ENCODE data around the gene RAMP1.
A peak's percentile ranks its signal among the peaks of the same experiment; 100 is the strongest.

The RAMP1 gene

DNA sequence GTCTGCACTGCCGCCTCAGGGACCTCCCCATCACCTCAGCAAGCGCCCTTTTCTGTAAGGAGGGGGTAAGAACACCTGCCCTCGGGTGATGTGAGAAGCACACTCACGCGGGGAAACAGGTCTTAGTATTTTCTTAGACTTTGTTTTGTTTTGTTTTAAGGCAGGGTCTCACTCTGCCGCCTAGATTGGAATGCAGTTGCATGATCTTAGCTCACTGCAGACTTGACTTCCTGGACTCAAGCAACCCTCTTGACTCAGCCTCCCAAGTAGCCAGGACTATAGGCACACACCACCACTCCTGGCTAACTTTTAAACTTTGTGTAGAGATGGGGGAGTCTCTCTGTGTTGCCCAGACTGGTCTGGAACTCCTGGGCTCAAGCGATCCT, 37.1 kb downstream of the RAMP1 start:
- DNase-seq: no peak

DNA sequence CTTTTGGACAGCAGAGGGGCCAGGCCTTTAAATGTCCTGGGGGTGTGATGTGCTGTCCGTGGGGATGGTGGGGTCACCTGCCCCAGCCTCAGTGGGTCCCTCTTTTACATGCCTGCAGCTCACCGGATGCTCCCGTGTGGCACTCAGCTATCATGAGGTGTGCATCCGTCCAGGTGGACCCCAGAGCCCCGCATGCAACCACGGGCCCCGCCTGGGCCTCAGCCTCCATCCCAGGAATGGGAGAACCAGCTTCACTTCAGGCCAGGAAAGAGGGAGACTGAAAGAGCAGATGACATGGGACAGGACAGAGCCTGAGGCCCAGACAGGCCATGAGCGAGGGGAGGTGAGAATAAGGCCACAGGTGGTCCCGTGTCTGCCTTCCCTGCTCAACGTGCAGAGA, 37.5 kb downstream of the RAMP1 start:
- DNase-seq: no peak

DNA sequence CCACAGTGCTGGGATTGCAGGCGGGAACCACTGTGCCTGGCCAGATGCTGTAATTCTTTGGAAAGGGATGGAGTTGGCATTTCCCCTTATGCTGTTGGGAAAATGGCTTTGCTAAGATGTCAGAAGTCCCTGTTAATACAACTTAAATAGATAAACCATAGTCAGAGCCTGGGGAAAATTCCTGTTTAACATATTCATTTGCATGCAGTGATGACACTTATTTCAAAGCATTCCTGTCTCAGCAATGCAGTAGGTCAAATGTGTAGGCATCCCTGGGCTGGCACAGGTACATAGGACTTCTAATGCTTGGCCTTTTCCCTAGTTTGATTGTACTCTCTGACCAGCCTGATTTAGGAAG, 38.6 kb downstream of the RAMP1 start:
- no peak for DNase-seq

DNA sequence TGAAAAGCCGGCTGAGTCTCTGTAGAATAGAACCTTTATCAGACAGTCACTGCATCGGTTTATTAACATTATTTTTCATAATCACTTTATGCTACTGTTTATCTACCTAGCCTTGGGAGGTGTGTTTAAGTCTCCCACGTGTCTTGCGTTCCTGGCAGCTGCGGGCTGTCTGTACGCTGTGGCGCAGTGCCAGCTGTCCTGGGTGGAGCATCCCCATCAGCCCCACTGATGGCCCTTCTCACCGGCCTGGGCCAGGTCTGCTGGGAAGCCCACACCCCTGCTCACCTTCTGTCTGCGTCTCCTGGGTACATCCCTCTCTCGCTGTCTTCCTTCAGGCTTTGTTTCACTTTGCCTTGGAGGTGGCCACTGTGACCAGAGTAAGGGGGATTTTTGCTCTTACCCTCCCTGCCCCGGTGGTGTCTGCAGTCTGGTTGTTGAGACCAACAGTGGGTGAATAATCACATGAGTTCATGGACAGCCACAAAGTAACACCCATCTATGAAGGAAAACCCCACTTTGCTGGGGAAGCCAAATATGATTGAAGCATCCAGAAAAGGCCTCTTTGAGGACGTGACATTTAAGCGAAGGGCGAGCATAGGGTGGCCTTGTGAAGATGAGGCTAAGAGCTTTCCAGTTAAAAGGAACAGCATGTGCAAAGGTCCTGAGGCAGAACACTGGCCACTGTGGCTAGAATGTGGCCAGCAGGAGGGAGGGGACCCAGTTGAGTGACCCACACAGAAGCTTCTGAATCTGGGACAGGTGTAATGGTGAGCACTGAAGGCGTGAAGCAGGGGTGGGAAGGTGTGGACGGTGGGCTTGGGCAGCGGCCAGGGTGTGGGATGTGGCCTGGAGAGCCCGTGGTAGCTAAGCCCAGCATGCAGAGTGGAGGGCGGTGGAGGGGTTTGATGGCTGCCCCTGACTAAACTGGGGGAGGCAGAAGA, 41.7 kb downstream of the RAMP1 start:
- DNase-seq: no peak

DNA sequence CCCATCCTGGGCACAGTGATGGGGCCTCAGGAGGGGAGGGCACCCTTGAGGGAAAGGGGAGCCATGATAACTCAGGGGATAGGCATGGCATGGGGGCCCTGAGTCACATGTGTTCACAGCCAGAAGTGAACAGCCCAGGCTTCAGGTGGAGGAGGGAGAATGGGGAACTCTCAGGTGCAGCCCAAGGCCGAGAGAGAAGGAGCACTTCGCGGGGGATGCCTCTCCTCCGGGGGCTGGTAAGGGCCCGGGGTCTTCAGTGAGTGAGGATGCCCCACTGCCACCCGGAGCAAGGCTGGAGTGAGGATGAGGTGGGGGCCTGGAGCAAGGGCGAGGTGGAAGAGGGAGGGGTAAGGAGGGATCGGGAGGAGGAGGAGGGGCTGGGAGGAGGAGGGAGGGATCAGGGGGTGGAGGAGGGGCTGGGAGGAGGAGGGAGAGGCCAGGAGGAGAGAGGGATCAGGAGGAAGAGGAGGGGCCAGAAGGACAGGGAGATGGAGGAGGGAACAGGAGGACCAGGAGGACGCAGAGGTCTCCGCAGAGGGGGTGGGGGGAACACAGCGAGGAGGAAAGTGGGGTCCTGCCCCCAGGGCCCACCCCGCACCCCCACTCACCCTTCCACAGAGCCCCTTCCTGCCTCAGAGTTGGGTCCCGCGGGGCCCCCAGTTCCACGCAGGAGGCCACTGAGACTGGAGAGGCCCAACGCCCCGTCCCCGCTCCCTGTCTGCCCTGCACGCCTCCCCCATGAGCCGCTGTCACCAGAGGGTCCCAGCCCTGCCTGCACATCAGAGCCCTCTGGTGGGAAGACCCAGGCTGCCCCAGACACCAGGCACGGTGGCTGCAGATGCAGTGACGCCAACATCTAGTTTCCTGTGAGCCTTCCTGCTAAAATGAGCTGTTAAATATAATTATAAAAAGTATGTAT, 42.8 kb downstream of the RAMP1 start:
- DNase-seq: no peak

DNA sequence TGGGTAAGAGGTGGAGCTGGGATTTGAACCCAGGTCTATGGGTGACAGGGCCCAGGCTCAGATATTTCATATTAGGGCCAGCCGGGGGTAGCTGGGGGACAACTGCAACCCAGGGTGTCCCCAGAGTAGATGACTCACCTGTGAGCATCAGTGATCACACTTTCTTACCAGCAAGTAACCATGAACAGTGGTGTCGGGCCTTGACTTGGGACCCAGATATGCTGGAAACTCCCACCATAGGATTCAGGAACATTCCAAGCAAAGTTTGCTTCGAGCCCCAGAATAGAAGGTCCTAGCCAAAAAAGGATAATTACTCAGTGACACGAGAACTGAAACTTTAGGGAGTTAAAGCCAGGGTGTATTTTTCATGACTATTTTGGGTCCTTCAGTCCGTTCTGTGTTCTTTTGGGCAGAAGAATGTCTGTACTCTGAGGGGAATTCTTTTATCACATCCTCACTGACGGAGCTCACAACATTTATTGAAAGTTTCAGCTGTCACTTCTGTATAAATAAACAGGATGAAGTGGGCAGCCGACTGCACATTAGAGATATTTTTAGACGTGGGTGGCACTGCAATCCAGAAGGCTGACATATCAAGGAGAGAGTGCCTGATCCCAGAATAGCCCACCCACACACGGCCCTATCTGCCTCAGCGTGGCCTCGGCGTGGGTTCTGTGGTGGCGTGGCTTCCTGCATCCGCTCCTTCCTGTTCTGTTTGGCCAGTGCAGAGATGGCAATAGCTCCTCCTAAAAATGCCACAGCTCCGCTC, 45.6 kb downstream of the RAMP1 start:
- DNase-seq: peak; percentile 13 to 51

DNA sequence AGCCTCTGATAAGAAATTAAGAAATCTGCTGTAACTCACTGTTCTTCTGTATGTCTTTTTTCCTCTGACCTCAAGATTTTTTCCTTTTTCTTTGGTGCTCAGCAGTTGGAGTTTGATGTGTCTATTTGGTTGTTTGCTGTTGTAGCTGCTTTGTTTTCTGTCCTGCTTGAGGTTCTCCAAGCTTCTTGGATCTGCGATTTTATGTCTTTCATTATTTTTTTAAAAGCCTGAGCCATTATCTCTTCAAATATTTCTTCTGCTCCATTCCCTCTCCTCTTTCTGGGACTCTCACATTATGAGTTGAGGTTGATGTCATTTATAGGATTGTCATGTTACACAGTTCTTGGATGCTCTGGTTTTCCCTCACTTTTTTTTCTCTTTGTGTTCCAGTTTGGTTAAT, 47.7 kb downstream of the RAMP1 start:
- DNase-seq: no peak

DNA sequence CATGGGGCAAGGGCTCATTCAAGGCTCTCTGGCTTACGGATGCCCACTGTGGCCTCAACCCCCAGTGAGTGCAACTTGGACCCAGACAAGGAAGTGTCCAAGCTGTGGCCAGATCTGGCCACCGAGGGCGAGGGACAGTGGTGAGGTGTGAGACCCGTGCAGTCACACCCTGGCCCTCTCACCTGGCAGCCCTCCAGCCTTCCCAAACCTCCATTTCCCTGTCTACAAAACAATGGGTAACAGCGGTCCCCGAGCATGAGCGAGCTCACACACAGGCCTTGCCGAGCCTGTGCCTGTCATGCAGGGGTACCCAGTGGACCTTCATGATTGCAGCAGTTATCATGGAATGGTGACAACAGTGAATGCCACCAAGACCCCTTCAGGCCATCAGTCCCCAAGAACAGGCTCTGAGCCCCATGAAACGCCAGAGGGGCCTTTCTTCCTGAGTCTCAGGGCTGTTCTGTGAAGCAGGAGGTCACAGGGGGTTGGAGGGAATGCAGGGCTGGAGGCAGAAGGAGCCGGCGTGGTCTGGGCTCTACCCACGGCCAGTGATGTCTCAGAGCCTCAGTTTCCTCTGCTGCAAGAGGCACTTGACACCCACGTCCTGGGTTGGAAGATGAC, 49.8 kb downstream of the RAMP1 start:
- no peak for DNase-seq

DNA sequence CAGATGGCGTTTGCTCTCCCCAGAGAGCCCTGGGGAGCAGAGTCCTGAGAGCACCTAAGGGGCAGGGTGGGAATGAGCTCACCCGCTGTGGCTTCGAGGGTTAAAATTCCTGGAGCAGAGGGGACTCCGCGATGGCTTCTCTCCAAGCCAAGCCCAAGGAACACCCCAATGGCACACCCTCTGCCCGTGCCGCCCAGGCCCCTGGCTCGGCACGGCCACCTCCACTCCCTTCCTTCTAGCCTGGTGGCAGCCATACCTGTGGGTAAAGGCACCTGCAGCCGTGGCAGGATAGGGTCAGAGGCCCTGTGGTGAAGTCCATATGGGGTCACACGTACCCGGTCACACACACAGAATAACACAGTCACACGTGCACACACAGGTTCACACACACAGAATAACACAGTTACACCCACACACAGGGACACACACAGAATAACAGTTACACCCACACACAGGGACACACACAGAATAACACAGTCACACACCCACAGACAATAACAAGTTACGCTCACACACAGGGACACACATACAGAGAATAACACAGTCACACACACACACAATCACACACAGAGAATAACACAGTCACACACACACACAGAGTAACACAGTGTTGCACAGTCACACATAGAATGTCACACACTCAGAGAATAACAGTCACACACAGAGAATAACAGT, 50.5 kb downstream of the RAMP1 start:
- no peak for DNase-seq

DNA sequence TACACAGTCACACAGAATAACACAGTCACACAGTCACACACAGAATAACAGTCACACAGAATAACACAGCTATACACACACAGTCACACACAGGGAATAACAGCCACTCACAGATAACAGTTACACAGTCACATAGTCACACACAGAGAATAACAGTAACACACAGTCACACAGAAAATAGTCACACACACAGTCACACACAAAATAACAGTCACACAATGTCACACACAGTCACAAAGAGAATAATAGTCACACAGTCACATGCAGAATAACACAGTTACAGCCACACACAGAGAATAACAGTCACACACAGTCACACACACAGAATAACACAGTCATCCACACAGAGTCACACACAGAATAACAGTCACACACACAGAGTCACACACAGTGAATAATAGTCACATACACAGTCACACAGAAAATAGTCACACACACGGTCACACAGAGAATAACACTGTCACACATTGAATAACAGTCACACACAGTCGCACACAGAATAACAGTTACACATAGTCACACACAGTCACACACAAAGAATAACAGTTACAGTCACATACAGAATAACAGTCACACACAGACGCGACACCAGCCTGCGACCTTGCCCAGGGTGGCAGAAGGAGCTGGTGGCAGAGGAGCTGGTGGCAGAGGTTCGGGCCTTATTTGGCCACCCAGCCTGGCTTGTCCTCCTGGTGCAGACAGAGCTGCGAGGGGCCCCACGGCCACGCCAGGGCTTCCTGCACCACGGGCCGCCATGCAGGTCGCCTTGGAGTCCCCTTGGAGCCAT, 51.3 kb downstream of the RAMP1 start:
- no peak for DNase-seq

DNA sequence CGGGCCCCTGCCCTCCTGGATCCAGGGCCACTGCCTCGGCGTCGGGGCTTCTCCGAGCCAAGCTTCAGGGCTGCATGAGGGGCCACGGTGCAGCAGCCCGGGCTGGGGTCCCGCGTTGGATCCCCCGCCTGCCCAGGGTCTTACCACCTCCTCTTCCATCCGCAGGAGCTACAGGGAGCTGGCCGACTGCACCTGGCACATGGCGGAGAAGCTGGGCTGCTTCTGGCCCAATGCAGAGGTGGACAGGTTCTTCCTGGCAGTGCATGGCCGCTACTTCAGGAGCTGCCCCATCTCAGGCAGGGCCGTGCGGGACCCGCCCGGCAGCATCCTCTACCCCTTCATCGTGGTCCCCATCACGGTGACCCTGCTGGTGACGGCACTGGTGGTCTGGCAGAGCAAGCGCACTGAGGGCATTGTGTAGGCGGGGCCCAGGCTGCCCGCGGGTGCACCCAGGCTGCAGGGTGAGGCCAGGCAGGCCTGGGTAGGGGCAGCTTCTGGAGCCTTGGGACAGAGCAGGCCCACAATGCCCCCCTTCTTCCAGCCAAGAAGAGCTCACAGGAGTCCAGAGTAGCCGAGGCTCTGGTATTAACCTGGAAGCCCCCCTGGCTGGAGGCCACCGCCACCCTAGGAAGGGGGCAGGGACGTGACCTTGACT, 52.1 kb downstream of the RAMP1 start:
- DNase-seq: no peak

DNA sequence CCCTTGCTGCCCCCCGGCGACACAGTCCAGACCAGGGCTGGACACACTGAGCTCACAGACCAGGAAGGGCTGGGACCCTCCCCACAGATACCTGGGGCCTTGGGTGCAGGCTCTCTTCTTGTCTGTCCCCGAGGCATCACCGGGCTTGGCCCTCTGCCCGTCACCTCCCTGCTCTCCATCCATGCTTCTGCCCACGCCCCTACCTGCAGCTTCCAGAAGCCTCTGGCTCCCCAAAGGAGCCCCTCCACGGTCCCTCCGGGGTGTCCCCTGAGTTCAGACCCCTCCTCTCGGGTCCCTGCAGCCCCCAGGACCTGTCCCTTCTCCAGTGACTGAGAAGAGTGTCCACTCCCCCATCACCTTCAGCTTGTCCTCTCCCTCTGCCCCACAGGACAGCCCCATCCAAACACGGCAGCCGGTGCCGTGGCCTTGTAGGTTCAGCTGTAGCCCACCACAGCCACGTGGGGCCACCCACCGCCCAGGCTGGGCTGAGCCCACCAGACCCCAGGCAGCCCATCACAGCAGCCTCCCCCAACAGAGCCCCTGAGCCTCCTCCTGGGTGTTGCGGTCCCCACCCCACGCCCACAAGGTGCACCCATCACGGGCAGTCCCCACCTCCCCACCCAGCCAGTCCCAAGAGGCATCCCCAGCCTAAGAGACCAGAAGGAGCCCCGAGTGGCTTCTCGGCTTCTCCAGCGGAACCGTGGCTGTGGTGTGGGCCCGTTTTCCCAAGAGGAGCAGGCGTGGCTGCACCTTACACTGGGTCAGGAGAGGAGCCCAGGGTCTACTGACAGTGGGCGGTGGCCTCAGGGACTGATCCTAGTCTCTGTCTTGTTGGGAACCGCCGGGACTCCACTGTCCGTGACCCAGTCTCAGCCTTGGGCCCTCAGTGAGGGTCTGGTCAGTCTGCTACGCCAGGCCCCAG, 53.1 kb downstream of the RAMP1 start:
- no peak for DNase-seq

DNA sequence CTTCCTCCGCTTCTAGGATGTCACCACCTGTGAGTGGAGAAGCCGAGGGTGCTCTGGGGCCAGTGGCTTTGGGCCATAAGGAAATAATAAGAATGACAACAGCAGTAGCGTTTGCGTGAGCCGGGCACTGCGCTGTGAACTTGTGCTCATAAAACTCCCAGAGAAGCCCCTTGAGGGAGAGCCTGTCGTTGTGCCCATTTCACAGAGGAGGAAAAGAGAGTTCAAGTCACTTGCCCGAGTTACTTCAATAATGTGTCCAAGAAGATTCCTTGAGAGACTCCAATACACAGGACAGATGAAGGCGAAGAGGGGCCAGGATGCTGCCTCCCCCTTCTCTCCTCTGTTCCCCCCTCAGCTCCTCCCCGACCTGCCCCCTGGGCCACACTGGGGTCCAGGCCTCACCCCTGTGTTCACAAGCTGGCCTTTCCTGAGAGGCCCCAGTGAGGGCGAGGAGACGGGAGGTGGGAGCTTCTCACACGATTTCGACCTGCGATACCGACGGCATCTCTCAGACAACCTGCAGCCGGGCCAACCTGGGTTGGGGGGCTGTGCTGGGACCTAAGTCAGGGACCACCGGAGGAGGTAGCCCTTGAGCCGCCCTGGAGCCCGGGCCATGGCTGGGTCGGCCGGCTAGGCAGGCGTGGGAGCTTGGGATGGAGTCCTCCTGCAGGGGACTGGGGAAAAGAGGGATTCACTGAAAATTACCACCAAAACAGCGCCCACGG, 53.9 kb downstream of the RAMP1 start:
- no peak for DNase-seq

DNA sequence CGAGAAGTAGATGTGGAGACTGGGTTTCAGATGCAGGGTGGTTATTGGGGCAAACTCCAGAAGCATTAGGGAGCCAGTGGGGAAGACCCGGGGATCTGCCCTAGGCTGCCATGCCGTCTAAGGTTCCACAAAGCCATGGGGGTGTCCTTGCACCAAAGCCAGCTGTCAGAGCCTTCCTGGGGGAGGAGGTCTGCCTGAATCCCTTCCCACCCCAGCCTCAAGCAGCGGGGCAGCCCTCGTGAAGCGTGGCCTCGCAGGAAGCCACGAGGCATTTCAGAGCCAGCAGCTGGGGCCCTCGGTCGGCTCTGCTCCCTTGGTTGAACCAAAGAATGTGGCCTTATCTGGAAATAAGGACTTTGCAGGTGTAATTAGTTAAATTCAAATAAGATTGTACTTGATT, 56.2 kb downstream of the RAMP1 start:
- no peak for DNase-seq

DNA sequence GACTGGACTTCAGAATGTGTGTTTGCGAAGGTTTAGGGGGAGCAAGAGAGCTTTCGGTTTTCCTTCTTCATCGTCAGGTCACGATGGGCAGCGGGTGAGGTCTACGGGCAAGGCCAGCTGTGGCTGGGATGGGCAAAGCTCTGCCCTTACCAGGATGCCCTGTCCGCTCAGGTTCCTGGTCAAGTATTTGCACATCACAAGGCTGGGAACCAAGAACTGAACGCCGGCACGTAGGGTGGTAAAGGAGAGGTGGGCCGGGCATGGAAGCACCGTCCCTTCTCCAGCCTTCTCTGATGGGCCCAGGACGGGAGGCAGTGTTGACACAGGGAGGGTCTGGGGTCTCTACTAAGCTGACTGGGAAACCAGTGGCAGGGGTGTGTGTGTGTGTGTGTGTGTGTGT, 56.9 kb downstream of the RAMP1 start:
- DNase-seq: no peak

DNA sequence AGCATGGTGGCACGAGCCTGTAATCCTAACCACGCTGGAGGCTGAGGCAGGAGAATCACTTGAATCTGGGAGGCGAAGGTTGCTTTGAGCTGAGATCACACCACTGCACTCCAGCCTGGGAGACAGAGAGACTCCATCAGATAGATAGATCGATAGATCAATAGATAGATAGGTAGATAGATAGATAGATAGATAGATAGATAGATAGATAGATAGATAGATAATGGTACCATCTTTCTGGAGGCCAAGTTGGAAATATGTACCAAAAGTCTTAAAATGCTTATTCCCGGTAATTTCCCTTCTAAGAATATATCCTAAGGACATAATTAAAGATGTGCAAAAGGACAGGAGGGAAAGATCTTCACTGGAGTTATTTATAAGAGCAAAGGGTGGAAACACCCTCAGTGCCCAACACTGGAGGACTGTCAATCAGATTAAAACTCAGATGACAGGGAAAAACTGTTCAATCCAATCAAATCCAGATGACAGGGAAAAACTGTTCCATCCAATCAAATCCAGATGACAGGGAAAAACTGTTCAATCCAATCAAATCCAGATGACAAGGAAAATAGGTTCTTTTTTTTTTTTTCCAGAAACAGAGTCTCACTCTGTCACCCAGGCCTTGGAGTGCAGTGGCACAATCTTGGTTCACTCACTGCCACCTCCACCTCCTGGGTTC, 58.4 kb downstream of the RAMP1 start:
- DNase-seq: no peak

DNA sequence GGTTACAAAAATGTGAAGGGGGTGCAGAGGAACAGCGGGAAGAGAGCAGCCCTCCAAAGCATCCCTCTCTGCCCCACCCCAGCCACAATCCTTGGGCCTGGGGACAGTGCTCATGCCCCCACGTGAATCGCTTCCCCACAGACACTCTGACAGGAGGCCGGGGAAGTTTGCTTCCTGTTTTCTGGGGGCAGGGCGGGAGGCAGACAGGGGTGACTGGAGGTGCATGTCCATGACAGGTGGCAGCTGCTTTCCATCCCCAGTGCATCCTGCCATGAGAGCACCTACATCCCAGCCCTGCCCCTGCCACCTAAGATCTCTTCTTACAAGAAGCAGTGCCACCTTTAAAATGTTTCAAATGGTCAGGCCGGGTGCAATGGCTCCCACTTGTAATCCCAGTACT, 60.2 kb downstream of the RAMP1 start:
- no peak for DNase-seq

DNA sequence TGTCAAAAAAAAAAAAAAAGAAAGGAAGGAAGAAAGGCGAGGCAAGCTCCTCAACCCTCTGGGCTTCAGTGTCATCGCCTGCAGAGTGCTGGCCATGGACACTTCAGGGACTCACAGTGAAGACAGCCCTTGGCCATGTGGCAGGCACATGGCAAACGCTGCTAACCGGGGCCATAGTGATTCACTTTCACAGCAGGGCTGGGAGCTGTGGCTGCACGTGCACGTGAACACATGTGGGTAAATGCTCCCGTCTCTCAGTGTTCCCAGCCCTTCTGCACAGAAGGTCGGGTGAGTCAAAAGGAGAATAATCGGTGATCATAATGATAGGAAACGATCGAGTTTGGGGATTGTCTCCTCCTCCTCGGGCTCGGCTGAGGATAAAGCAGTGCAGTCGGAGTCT, 61.2 kb downstream of the RAMP1 start:
- no peak for DNase-seq

Data from hippocampal formation (tissue), 2 donors.